CD4-positive, alpha-beta T cell treated with Interleukin-21 for 1 hour (primary cell): Measurements from ENCODE around the gene KNOP1.

Source experiments
- DNase-seq: peaks from one replicate; pipeline ENCODE4 v3.0.0-alpha.2; 2020

KNOP1 gene

DNA sequence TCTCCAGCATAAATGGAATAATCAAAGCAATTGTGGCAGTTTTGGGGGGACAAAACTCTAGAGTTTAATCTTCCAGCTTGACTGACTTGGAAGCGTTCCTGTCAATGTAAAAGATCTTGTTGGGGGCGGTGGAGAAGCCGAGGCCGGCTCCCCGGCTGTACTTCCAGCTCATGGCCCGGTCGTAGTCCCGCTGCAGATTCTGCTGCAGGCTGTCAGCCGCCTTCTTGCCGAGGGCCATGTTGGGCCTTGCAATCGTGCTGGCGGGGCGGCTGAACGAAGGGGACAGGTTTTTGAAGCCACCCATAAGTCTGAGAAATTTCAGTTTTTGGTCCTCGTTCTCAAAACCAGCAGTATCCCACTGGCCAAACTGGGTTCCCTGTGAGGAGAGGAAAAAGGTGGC lies 11.2 kb downstream of the KNOP1 start:
- DNase-seq, result no peak

DNA sequence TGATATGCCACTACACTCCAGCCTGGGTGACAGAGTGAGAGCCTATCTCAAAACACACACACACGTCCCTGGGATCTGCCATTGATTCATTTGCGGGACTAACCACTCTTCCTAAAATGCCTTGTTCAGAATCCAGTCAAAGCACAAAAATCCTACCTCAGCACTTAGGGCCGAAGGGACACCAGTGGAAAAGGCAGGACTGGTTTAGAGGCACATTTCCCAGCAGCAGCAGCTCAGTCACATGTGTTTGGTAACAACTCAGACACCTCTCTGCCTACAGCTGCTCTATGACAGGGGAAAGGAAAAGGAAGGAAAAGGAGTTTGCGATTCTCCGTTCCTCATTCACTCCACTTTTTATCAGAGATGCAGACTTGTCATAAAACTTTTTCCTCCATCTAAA lies 12.2 kb downstream of the KNOP1 start:
- DNase-seq, result no peak

GRCh38 chr16:19705146-19705501 lies 12.9 kb downstream of the KNOP1 start:
- no peak for DNase-seq

- DNase-seq, result no peak
Measured at GRCh38 chr16:19704321-19705145, 13.5 kb downstream of the KNOP1 start.

GRCh38 chr16:19703172-19703889 lies 14.7 kb downstream of the KNOP1 start:
- DNase-seq, result no peak

DNA sequence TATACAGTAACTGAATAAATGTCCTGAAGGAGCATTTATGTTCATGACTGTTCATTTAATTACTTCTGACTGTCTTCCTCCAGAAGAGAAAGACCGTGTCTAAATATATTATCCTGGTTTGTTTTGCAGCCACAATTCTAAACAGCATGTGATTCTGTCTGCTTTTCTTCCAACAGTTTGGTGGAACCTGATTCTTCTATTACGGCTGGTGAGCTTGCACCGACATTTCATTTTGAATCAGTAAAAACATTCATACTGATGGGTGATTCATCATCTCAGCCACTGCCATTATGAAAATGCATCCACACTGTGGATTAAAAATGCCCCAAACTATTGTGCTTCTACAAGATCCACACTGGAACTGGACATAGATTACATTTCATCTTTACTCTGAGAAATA lies 16.9 kb downstream of the KNOP1 start:
- no peak for DNase-seq

DNA sequence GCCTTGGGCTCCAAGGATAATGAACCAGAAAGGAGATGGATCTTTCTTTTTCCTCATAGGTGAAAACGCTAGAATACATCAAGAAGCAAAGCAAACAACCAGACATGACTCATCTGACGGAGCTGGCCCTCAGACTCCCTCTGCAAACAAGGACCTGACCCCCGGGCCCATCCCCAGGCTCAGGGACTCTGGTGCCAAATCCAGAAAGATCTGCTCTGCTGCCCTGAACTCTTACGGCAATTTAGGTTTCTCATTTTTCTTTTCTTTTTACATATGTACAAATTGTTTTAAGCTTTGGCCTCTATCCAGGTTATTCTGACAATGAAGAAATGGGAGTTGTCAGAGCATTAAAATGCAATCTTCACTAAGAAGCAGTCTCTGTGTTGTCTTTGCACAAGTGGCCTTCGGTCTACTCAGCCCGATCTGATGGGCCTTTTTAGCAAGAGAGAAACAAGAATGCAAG lies 17.7 kb downstream of the KNOP1 start:
- no peak for DNase-seq

DNA sequence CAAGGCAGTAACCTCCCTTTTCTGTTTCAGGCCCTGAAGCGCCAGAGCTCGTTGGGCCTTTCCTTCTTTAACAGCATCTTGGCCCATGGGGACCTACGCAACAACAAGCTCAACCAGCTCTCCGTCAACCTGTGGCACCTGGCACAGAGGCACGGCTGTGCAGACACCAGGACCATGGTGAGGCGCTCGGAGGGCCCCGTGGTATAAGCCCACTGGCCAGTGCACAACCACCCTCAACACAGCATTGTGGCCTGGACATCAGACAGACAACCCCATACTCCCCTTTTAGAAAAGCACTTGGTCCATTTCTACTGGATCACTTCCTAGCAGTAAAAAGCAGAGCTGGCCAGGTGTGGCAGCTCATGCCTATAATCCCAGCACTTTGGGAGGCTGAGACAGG lies 18.6 kb downstream of the KNOP1 start:
- no peak for DNase-seq

DNA sequence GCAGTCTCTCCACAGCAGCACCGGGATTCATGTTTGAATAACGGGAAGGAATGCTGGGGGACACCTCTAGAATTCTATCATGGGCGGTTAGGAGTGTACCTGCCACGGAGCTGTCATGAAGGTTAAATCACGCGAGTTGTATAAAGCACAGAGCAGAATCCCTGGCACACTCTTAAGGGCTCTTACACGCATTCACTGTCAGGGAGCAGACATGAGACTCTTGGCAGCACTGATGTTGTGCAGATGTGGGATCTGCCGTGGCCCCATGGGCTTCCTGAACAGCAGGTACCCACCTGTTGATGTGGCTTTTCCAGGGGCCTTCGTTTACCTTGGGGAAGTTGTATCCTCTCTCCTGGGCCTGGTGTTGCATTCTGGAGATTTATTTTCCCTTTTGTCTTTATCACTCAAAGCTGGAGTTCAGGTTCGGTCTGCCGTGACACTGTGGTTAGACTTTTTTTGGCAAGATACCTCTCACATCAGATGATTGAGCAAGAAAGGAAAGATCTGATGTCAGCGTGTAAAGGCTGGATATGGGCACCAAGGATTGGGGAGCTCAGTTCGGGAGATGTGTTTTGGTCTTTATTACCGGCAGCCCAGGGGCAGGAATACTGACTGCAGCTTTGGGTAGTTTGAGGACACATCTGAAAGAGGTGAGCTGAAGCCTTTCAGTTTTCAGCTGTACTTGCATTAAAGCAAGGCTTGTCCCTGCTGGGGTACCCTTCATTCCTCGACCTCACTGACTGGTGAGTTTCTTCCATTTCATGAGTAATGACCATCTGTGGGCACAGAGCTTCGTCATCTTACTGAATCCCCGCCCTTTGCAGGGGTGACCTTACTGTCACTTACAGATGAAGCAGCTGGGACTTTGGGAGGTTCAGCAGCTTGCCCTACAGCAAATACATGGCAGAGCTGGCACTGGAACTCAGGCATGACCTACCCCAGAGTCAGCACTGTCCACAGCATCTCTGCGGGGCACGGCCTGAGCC lies 19.3 kb downstream of the KNOP1 start:
- DNase-seq, result no peak

- DNase-seq, result peak; percentile 4
Measured at GRCh38 chr16:19697756-19698318, 20.2 kb downstream of the KNOP1 start.

DNA sequence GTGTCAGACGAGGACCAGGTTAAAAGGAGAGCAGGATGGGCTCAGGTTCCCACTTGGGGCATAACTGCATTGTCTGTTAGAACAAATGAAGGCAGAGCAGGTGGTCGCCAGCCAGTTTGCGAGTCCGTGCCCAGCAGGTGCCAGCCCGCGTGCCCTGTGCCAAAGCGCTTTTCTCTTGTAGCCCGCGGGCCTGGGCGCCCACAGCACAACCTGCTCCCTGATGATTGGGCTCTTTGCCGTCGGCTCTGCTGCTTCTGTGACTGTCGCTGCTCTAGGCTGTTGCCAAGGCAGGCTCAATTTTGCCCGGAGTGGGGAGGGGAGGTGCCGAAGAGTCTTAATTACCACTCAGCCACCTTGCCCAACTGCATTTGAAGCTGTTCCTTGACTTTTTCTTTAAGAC lies 21.1 kb downstream of the KNOP1 start:
- peak; percentile 7 for DNase-seq

- DNase-seq, result peak; percentile 84
Measured at GRCh38 chr16:19696328-19696727, 21.7 kb downstream of the KNOP1 start.

- no peak for DNase-seq
Measured at GRCh38 chr16:19694989-19695388, 23.0 kb downstream of the KNOP1 start.

DNA sequence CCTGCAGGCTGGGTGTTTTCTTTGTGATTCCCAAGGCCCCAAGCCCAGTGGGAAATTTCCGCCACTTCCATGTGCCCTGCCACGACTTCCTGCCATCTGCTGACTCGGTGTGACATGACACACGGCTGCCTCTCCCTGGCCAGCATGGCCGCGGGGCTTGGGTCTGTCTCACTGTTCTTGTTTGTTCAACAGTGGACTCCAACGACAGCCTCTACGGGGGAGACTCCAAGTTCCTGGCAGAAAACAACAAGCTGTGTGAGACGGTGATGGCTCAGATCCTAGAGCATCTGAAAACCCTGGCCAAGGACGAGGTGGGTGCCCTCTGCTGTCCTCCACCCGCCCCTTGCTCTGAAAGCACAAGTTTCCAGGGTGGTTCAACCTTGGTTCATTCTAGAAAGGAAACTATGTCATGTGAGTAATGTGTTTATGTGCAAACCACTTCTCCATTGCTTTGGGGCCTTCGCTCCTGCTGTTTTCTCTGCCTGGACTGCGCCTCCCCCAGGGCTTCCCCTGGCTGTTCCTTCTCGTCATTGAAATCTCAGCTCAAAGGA lies 26.8 kb downstream of the KNOP1 start:
- no peak for DNase-seq

GRCh38 chr16:19690196-19690595 lies 27.8 kb downstream of the KNOP1 start:
- DNase-seq, result no peak

- no peak for DNase-seq
Measured at GRCh38 chr16:19689342-19689741, 28.7 kb downstream of the KNOP1 start.

GRCh38 chr16:19688396-19689024 lies 29.5 kb downstream of the KNOP1 start:
- no peak for DNase-seq

- DNase-seq, result no peak
Measured at GRCh38 chr16:19687279-19687678, 30.7 kb downstream of the KNOP1 start.

- DNase-seq, result no peak
Measured at GRCh38 chr16:19685176-19685575, 32.9 kb downstream of the KNOP1 start.

GRCh38 chr16:19683453-19684236 lies 34.4 kb downstream of the KNOP1 start:
- DNase-seq, result no peak

DNA sequence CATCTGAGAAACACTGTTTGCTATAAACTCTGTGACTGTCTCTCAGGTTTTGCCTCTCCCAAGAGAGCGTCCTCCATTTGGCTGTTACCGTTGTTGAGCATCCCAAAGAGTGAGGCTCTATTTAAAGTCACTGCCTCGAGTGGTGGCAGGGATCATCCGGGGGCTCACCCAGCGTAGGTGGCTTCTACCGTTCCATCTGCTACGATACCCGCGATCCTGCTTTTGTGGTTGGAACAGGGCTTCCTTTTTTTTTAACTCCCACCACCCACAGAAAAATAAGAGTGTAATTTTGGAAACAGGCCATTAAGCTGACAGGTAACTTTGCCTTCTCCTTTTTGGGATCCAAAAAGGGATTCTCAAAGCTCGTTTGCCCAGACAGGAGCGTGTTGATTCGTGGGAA lies 36.4 kb downstream of the KNOP1 start:
- DNase-seq, result no peak
